HEK293 (cell line): ENCODE results near the gene ACADVL.

Source experiments
- CTCF ChIA-PET: fragments of 350-600 bp; formaldehyde crosslinking; extraction: SDS; loops from one replicate; lab custom pipeline; 2021; ENCODE audit warnings: antibody characterized with exemption; lab: Yijun Ruan, JAX
- POLR2A ChIA-PET: fragments of 300-600 bp; formaldehyde crosslinking; extraction: SDS; loops from one replicate; lab custom pipeline; 2020; ENCODE audit warnings: antibody characterized with exemption, inconsistent platforms; lab: Yijun Ruan, JAX
- H3K27ac ChIP-seq: fragments of 200-500 bp; sonication (Bioruptor generic); 2 replicates; pipeline ENCODE4 v1.5.1; 2014; ENCODE audit warnings: low read depth, low read length, control low read depth, inconsistent platforms; ENCODE audit errors: extremely low read depth
- H3K36me3 ChIP-seq, 2 experiments: fragments of 200-500 bp in 1 of 2; sonication (Bioruptor generic) in 1 of 2; 1 replicate in 1 of 2; 2 replicates in 1 of 2; pipeline ENCODE4 v1.5.1; 2014 to 2017; ENCODE audit warnings: inconsistent platforms in 2 of 2, low read length in 2 of 2; ENCODE audit not compliant: control insufficient read depth in 2 of 2, insufficient read depth in 1 of 2
- H3K4me1 ChIP-seq: fragments of 200-500 bp; sonication (Bioruptor generic); 2 replicates; pipeline ENCODE4 v1.5.1; 2014; ENCODE audit warnings: mild to moderate bottlenecking, low read length, inconsistent platforms; ENCODE audit not compliant: control insufficient read depth, insufficient read depth
- H3K4me3 ChIP-seq: 2 replicates; pipeline ENCODE4 v1.5.1; 2011; ENCODE audit warnings: low read depth, mild to moderate bottlenecking, control low read depth, low read length, moderate library complexity
- H3K9me3 ChIP-seq: fragments of 200-500 bp; sonication (Bioruptor generic); 2 replicates; pipeline ENCODE4 v1.5.1; 2014; ENCODE audit warnings: low read depth, low read length, inconsistent platforms; ENCODE audit not compliant: control insufficient read depth, insufficient read depth
- BCL11A ChIP-seq: fragments of 450-650 bp; formaldehyde crosslinking; IDR thresholded peaks from 2 replicates; pipeline ENCODE4 v1.5.1; 2016; ENCODE audit warnings: low read depth, missing biosample characterization, missing genetic modification characterization
- KLF7 ChIP-seq: fragments of 450-650 bp; formaldehyde crosslinking; IDR thresholded peaks from 2 replicates; pipeline ENCODE4 v1.5.1; 2016; ENCODE audit warnings: missing biosample characterization, missing genetic modification characterization, borderline replicate concordance
- MZF1 ChIP-seq: fragments of 450-650 bp; formaldehyde crosslinking; IDR thresholded peaks from 2 replicates; pipeline ENCODE4 v1.5.1; 2017; ENCODE audit warnings: missing biosample characterization, missing genetic modification characterization, borderline replicate concordance
- OVOL3 ChIP-seq: fragments of 450-650 bp; formaldehyde crosslinking; IDR thresholded peaks from 2 replicates; pipeline ENCODE4 v1.5.1; 2016; ENCODE audit warnings: missing biosample characterization, missing genetic modification characterization
- SETDB1 ChIP-seq: IDR thresholded peaks from one replicate; pipeline ENCODE4 v1.6.1; 2017; ENCODE audit warnings: mild to moderate bottlenecking, low read length, moderate library complexity, mixed read lengths; ENCODE audit not compliant: insufficient read length
- YY2 ChIP-seq: fragments of 450-650 bp; formaldehyde crosslinking; IDR thresholded peaks from 2 replicates; pipeline ENCODE4 v1.5.1; 2016; ENCODE audit warnings: missing biosample characterization, missing genetic modification characterization
- ZBTB17 ChIP-seq: fragments of 450-650 bp; formaldehyde crosslinking; IDR thresholded peaks from 2 replicates; pipeline ENCODE4 v1.5.1; 2016; ENCODE audit warnings: missing biosample characterization, missing genetic modification characterization
- ZNF132 ChIP-seq: fragments of 450-650 bp; formaldehyde crosslinking; IDR thresholded peaks from 2 replicates; pipeline ENCODE4 v1.5.1; 2017; ENCODE audit warnings: missing biosample characterization, missing genetic modification characterization, borderline replicate concordance
- ZNF138 ChIP-seq: fragments of 450-650 bp; formaldehyde crosslinking; IDR thresholded peaks from 2 replicates; pipeline ENCODE4 v1.5.1; 2016; ENCODE audit warnings: missing biosample characterization, missing genetic modification characterization, borderline replicate concordance
- ZNF175 ChIP-seq: fragments of 450-650 bp; formaldehyde crosslinking; IDR thresholded peaks from 2 replicates; pipeline ENCODE4 v1.5.1; 2016; ENCODE audit warnings: missing biosample characterization, missing genetic modification characterization
- ZNF19 ChIP-seq: fragments of 450-650 bp; formaldehyde crosslinking; IDR thresholded peaks from 2 replicates; pipeline ENCODE4; 2016; ENCODE audit warnings: missing biosample characterization, missing genetic modification characterization, low read depth
- ZNF202 ChIP-seq: fragments of 450-650 bp; formaldehyde crosslinking; IDR thresholded peaks from 2 replicates; pipeline ENCODE4 v1.5.1; 2016; ENCODE audit warnings: missing biosample characterization, missing genetic modification characterization, borderline replicate concordance
- ZNF274 ChIP-seq, 2 experiments: fragments of 200-500 bp in 1 of 2; fragments of 450-650 bp in 1 of 2; sonication (Bioruptor generic) in 1 of 2; formaldehyde crosslinking in 1 of 2; IDR thresholded peaks; 2 replicates each; pipeline versions ENCODE4 v1.5.1 to v1.6.1; 2014 to 2016; ENCODE audit warnings: borderline replicate concordance in 1 of 2, inconsistent platforms in 1 of 2, low read length in 1 of 2, missing biosample characterization in 1 of 2, missing genetic modification characterization in 1 of 2
- ZNF292 ChIP-seq: fragments of 450-650 bp; formaldehyde crosslinking; IDR thresholded peaks from 2 replicates; pipeline ENCODE4 v1.5.1; 2016; ENCODE audit warnings: low read depth, missing biosample characterization, missing genetic modification characterization, borderline replicate concordance
- ZNF433 ChIP-seq: fragments of 450-650 bp; formaldehyde crosslinking; IDR thresholded peaks from 2 replicates; pipeline ENCODE4 v1.5.1; 2016; ENCODE audit warnings: missing biosample characterization, missing genetic modification characterization, low read depth
- ZNF514 ChIP-seq: fragments of 450-650 bp; formaldehyde crosslinking; IDR thresholded peaks from 2 replicates; pipeline ENCODE4 v1.5.1; 2016; ENCODE audit warnings: missing biosample characterization, missing genetic modification characterization
- ZNF560 ChIP-seq: fragments of 450-650 bp; formaldehyde crosslinking; IDR thresholded peaks from 2 replicates; pipeline ENCODE4 v1.5.1; 2017; ENCODE audit warnings: missing biosample characterization, missing genetic modification characterization, borderline replicate concordance
- ZNF600 ChIP-seq: fragments of 450-650 bp; formaldehyde crosslinking; IDR thresholded peaks from 2 replicates; pipeline ENCODE4 v1.5.1; 2016; ENCODE audit warnings: missing biosample characterization, missing genetic modification characterization
- ZNF629 ChIP-seq: fragments of 450-650 bp; formaldehyde crosslinking; IDR thresholded peaks from 2 replicates; pipeline ENCODE4 v1.5.1; 2017; ENCODE audit warnings: missing biosample characterization, missing genetic modification characterization
- ZNF692 ChIP-seq: fragments of 450-650 bp; formaldehyde crosslinking; IDR thresholded peaks from 2 replicates; pipeline ENCODE4 v1.5.1; 2016; ENCODE audit warnings: missing biosample characterization, missing genetic modification characterization
- ZNF747 ChIP-seq: fragments of 450-650 bp; formaldehyde crosslinking; IDR thresholded peaks from 2 replicates; pipeline ENCODE4 v1.5.1; 2016; ENCODE audit warnings: missing biosample characterization, missing genetic modification characterization
- ZNF830 ChIP-seq: fragments of 450-650 bp; IDR thresholded peaks from 2 replicates; pipeline ENCODE4 v1.5.0; 2018; ENCODE audit warnings: missing biosample characterization, missing genetic modification characterization, low read depth, mild to moderate bottlenecking, moderate library complexity
- TF ChIP-seq, protein P1 (sequence below): fragments of 450-650 bp; formaldehyde crosslinking; conservative IDR thresholded peaks from 2 replicates; pipeline ENCODE4 v1.5.1; 2016; ENCODE audit warnings: low read depth, missing biosample characterization, missing genetic modification characterization
- TF ChIP-seq, protein P2 (sequence below): fragments of 450-650 bp; formaldehyde crosslinking; IDR thresholded peaks from 2 replicates; pipeline ENCODE4 v1.5.1; 2017; ENCODE audit warnings: missing biosample characterization, missing genetic modification characterization

The ACADVL gene

DNA sequence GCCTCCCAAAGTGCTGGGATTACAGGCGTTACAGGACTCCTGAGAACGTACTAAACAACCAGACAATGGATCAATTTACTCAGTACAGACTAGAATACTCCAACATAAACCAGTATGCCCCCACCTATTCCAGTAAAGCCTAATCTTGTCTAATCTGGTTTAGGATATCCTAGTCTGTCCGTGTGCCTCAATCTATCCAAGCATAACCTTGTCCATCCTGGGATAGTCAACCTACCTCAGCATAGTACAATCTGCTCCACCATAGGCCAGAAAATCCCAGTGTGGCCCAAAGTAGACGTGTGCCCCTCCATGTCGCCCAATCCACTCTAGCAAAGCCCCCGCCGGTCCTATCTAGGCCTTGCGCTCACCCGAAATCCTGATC lies 14.0 kb downstream of the ACADVL start:
- H3K27ac ChIP-seq = peak overlapping the region; percentile 82
- ChIA-PET POLR2A (interaction anchor here (0.6 to 14.2 kb wide), 13 partner anchors 9 to 472 kb away, joined by 3 to 284 read pairs (median 4); partner anchors contain the start of genes ACADVL, CTDNEP1, DLG4 and GABARAP), CTCF (interaction anchor here (0.5 to 1.6 kb wide), 3 partner anchors 13 to 124 kb away, joined by 4 to 6 read pairs (median 4); partner anchors contain the start of genes ACADVL and DLG4)
- TF ChIP-seq, protein P1, sequence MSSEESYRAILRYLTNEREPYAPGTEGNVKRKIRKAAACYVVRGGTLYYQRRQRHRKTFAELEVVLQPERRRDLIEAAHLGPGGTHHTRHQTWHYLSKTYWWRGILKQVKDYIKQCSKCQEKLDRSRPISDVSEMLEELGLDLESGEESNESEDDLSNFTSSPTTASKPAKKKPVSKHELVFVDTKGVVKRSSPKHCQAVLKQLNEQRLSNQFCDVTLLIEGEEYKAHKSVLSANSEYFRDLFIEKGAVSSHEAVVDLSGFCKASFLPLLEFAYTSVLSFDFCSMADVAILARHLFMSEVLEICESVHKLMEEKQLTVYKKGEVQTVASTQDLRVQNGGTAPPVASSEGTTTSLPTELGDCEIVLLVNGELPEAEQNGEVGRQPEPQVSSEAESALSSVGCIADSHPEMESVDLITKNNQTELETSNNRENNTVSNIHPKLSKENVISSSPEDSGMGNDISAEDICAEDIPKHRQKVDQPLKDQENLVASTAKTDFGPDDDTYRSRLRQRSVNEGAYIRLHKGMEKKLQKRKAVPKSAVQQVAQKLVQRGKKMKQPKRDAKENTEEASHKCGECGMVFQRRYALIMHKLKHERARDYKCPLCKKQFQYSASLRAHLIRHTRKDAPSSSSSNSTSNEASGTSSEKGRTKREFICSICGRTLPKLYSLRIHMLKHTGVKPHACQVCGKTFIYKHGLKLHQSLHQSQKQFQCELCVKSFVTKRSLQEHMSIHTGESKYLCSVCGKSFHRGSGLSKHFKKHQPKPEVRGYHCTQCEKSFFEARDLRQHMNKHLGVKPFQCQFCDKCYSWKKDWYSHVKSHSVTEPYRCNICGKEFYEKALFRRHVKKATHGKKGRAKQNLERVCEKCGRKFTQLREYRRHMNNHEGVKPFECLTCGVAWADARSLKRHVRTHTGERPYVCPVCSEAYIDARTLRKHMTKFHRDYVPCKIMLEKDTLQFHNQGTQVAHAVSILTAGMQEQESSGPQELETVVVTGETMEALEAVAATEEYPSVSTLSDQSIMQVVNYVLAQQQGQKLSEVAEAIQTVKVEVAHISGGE (tag by site-specific recombination) = peak; percentile 1; the same call in 1 of the 2 replicates
- 0 out of 2 replicates have a peak, but pooled peaks have one; percentile 37 for TF ChIP-seq ZBTB17 (tag by site-specific recombination)
- no peak for TF ChIP-seq OVOL3 (tag by site-specific recombination)
- TF ChIP-seq, all 188 proteins: peak for 2
- Histone ChIP-seq H3K9me3 (no peaks in the 10 kb centered on the region), H3K4me3 (peak overlapping the region; percentile 87), H3K4me1 (peaks cover 7% of the 10 kb centered on the region; the same call in 1 of the 2 replicates), H3K36me3 (peaks cover 20 to 58% of the 10 kb centered on the region in 2 experiments)

DNA sequence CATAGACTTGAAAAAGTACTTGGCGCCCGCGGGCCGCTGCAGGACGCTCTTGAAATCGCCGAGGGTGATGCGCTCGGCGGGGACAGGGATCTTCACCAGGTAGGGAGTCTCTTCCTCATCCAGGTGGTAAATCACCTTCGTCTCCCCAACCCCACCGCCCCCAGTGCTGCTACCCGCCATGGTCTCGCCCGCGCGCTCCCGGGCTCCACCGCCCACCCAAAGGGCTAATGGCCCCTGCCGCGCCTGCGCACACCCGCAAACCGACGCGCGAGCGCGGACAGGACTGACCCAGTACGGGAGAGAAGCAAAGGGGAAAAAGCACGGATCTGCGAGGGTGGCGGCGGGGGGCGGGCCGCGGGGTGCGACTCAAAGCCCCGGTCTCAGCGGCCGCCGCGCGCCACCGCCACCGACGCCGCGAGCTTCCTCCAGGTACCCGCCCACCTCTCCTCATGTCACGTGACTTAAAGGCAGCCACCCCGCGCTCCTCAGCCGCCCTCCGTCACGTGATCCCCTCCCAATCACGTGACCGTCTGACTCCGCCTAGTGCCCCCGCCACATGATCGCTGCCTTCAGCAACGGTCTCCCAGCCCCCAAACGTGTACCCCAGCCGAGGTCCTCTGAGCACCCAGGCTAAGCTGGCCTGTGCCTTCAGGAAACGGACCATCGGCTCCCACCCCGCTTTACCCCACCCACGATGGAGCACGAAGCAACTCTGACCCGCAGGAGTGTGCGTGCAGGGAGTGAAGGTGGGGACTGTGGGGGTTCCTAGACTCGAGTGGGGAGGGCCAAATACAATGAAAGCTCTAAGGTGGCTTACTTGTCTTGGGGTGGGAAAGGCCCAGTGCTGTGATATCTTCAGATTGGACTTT lies 14.6 kb downstream of the ACADVL start, which contains the start of gene DVL2:
DVL2 (minus strand) TSS at position 435 of the 869 bp plus-strand sequence; CDS start at position 180, 255 bp downstream.
- ChIA-PET POLR2A (interaction anchor here (0.6 to 14.2 kb wide), 16 partner anchors 8 to 471 kb away, joined by 3 to 284 read pairs (median 3); partner anchors contain the start of genes ACADVL, CTDNEP1, DLG4 and GABARAP), CTCF (interaction anchor here (0.7 to 1.6 kb wide), 2 partner anchors 14 to 554 kb away, joined by 3 to 6 read pairs; partner anchors contain the start of genes ACADVL and DLG4)
- Histone ChIP-seq H3K27ac (peak within 1 kb of the TSS; percentile 82), H3K9me3 (no peaks in the 10 kb centered on the region), H3K4me1 (peaks cover 7% of the 10 kb centered on the region; the same call in 1 of the 2 replicates), H3K36me3 (peaks cover 18 to 52% of the 10 kb centered on the region in 2 experiments), H3K4me3 (peak within 1 kb of the TSS; percentile 87)
- TF ChIP-seq ZNF202 (tag by site-specific recombination) (peak; percentile 81; the same call in 1 of the 2 replicates), YY2 (tag by site-specific recombination) (peak; percentile 56; the same call in 1 of the 2 replicates), ZNF175 (tag by site-specific recombination) (peak; percentile 99; the same call in 1 of the 2 replicates), ZNF19 (tag by site-specific recombination) (0 out of 2 replicates have a peak, but pooled peaks have one; percentile 73), ZNF692 (tag by site-specific recombination) (peak; percentile 77), ZNF600 (tag by site-specific recombination) (no peak), ZNF138 (tag by site-specific recombination) (peak; percentile 86; the same call in 1 of the 2 replicates), ZNF830 (no peak), ZNF514 (tag by site-specific recombination) (no peak), ZNF747 (tag by site-specific recombination) (no peak), MZF1 (tag by site-specific recombination) (no peak), ZNF274 (IDR thresholded peaks at IDR 0.05; ENCODE audit: low read length) (no peak), ZNF274 (tag by site-specific recombination; IDR thresholded peaks at IDR 0.05; ENCODE audit: borderline replicate concordance) (no peak), ZNF560 (no peak), KLF7 (peak; percentile 90; the same call in 1 of the 2 replicates), ZNF433 (tag by site-specific recombination) (0 out of 2 replicates have a peak, but pooled peaks have one; percentile 45), ZNF629 (tag by site-specific recombination) (peak; percentile 83), ZNF292 (tag by site-specific recombination) (peak; percentile 97), ZNF132 (no peak), BCL11A (tag by site-specific recombination) (no peak), SETDB1 (no peak)
- TF ChIP-seq, protein P2, sequence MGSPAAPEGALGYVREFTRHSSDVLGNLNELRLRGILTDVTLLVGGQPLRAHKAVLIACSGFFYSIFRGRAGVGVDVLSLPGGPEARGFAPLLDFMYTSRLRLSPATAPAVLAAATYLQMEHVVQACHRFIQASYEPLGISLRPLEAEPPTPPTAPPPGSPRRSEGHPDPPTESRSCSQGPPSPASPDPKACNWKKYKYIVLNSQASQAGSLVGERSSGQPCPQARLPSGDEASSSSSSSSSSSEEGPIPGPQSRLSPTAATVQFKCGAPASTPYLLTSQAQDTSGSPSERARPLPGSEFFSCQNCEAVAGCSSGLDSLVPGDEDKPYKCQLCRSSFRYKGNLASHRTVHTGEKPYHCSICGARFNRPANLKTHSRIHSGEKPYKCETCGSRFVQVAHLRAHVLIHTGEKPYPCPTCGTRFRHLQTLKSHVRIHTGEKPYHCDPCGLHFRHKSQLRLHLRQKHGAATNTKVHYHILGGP (tag by site-specific recombination) = no peak
